ENCODE data around the gene STAC3. TPM values are rescaled to one million over a fixed set of nuclear protein-coding genes. Genes with fewer than 3 reads are reported as not detected.
A peak's percentile ranks its signal among the peaks of the same experiment; 100 is the strongest.

The STAC3 gene
- total and polyA plus RNA-seq, 2 experiments from 2014 or later: 5.4 to 28.4 TPM

DNA sequence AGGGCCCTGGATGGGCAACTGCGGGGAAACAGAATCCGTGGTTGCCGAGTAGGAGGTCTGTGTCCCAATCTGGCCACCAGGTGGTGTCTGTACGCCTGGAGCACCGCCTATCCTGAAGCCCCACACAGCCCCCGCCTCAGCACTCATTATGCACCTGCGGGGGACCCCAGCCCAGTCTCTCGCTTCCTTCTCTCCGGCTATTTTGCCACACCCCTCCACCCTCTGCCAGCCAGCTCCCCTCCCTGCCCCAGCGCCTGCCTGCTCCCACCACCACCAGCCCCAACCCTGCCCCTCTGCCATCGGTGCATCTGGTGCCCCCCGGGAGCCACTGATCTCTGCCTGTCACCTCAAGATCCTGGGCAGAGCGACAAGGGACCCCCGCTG, 36.6 kb downstream of the STAC3 start:
- Histone ChIP-seq H3K4me1 (ENCODE audit: low read depth) (no peaks in the 10 kb centered on the region), H3K27ac (no peak overlapping the region), H3K27me3 (peaks cover 58% of the 10 kb centered on the region)

DNA sequence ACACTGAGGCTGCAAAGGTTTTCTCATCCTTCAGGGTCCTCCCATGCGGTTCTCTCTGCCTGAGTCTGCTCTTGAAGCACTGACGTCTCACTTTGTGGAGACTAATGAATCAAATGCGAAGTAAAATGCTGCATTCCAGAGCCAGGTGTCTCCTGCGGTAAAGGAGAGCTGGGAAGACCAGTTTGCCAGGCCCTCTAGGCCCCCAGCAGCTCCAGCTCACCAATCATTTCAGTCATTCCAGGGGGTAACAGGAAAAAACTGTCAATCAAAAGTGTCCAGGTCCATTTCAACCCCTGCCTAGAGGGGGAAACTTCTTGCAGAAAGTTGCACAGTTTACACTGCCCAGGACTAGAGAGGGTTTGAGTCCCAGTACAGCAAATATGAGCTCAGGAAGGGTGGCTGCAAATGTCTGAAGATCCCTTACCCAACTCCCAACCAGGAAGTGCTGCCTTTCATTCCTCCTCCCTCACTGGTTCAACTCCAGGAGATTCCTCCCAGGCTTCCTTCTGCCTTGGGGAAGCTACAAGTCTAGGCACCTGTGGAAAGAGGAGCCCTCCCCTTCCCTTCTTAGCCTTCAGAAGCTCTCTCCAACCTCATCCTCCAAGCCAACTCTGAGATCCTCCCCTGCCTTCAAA, 37.1 kb downstream of the STAC3 start:
- no peak for DNase-seq (ENCODE audit: low read depth in 1 of 2, low spot score in 1 of 2)

More for the DNA sequence above, 36.6 kb downstream of the STAC3 start:
- H3K4me3 ChIP-seq: no peak overlapping the region
- TF ChIP-seq CTCF (IDR thresholded peaks at IDR 0.05; ENCODE audit: low read depth, low read length): peak; percentile 65
- DNase-seq (ENCODE audit: low read depth in 1 of 2, low spot score in 1 of 2): peak; percentile 60 to 76
- peaks cover 9% of the 10 kb centered on the region for H3K36me3 ChIP-seq
- H3K9me3 ChIP-seq (ENCODE audit: low read depth): no peaks in the 10 kb centered on the region

DNA sequence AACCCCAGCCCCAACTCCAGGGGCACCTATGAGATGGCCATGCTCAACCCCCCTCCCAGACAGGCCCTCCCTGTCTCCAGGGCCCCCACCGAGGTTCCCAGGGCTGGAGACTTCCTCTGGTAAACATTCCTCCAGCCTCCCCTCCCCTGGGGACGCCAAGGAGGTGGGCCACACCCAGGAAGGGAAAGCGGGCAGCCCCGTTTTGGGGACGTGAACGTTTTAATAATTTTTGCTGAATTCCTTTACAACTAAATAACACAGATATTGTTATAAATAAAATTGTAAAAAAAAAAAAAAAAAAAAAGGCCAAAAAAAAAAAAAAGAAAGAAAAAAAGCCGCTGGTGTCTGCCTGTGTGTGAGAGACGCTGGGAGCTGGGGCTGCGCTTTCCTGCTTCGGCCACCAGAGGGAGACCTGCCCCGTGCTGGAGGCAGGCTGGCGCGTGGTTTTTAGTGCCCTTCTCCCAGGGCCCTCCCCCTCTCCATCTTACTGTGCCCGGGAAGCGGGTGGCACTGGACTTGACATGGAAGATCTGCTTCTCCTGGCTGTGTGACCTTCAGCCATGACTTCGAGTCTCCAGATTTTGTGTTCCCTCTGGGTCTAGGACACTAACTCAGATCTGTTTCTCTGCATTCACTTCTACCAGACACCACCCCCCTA, 37.8 kb downstream of the STAC3 start:
- Histone ChIP-seq H3K4me3 (no peak overlapping the region), H3K9me3 (ENCODE audit: low read depth) (no peaks in the 10 kb centered on the region), H3K27me3 (peaks cover 46% of the 10 kb centered on the region), H3K36me3 (peaks cover 12% of the 10 kb centered on the region), H3K27ac (no peak overlapping the region), H3K4me1 (ENCODE audit: low read depth) (no peaks in the 10 kb centered on the region)
- peak; percentile 96 for TF ChIP-seq CTCF (IDR thresholded peaks at IDR 0.05; ENCODE audit: low read depth, low read length)
- DNase-seq (ENCODE audit: low read depth in 1 of 2, low spot score in 1 of 2): peak; percentile 82 to 89

More for the DNA sequence above, 37.1 kb downstream of the STAC3 start:
- peaks cover 12% of the 10 kb centered on the region for H3K36me3 ChIP-seq
- H3K27me3 ChIP-seq: peaks cover 53% of the 10 kb centered on the region
- H3K4me1 ChIP-seq (ENCODE audit: low read depth): no peaks in the 10 kb centered on the region
- H3K27ac ChIP-seq: no peak overlapping the region
- no peaks in the 10 kb centered on the region for H3K9me3 ChIP-seq (ENCODE audit: low read depth)
- H3K4me3 ChIP-seq: no peak overlapping the region
- TF ChIP-seq CTCF (IDR thresholded peaks at IDR 0.05; ENCODE audit: low read depth, low read length): no peak

DNA sequence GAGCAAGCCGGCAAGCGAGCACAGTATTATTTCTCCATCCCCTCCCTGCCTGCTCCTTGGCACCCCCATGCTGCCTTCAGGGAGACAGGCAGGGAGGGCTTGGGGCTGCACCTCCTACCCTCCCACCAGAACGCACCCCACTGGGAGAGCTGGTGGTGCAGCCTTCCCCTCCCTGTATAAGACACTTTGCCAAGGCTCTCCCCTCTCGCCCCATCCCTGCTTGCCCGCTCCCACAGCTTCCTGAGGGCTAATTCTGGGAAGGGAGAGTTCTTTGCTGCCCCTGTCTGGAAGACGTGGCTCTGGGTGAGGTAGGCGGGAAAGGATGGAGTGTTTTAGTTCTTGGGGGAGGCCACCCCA, 38.3 kb downstream of the STAC3 start:
- peaks cover 12% of the 10 kb centered on the region for H3K36me3 ChIP-seq
- no peak overlapping the region for H3K27ac ChIP-seq
- TF ChIP-seq CTCF (IDR thresholded peaks at IDR 0.05; ENCODE audit: low read depth, low read length): no peak
- DNase-seq (ENCODE audit: low read depth in 1 of 2, low spot score in 1 of 2): no peak
- no peaks in the 10 kb centered on the region for H3K9me3 ChIP-seq (ENCODE audit: low read depth)
- no peaks in the 10 kb centered on the region for H3K4me1 ChIP-seq (ENCODE audit: low read depth)
- no peak overlapping the region for H3K4me3 ChIP-seq
- H3K27me3 ChIP-seq: peaks cover 41% of the 10 kb centered on the region

GRCh38 chr12:57211791-57212700, 38.9 kb downstream of the STAC3 start:
- Histone ChIP-seq H3K9me3 (ENCODE audit: low read depth) (no peaks in the 10 kb centered on the region), H3K4me1 (ENCODE audit: low read depth) (no peaks in the 10 kb centered on the region), H3K4me3 (no peak overlapping the region), H3K36me3 (peaks cover 12% of the 10 kb centered on the region), H3K27ac (no peak overlapping the region), H3K27me3 (peaks cover 35% of the 10 kb centered on the region)
- DNase-seq (ENCODE audit: low read depth in 1 of 2, low spot score in 1 of 2): no peak
- peak; percentile 11 for TF ChIP-seq CTCF (IDR thresholded peaks at IDR 0.05; ENCODE audit: low read depth, low read length)

Data from cardiac muscle cell (in vitro differentiated cells and primary cell).